ENCODE measurements around the gene CDS2.
A peak's percentile ranks its signal among the peaks of the same experiment; 100 is the strongest.

The CDS2 gene

GRCh38 chr20:5126512-5127203, at the start of gene CDS2:
Gene CDS2 (plus strand): TSS chr20:5127008. CDS start chr20:5127093, 85 bp downstream.
- TF ChIP-seq CTCF (IDR thresholded peaks at IDR 0.05; ENCODE audit: unreplicated experiment in 3 of 3), result peak; percentile 43 to 61 (median 50)
- Mint-ChIP-seq H3K27ac (peak within 1 kb of the TSS; percentile 86 to 96 (median 91)), H3K36me3 (ENCODE audit: low read depth) (peaks cover 5% of the 10 kb centered on the region), H3K4me1 (peaks cover 37% of the 10 kb centered on the region), H3K4me3 (peak within 1 kb of the TSS; percentile 92 to 99 (median 97)), H3K9me3 (no peaks in the 10 kb centered on the region), H3K27me3 (ENCODE audit: low read depth) (no peaks in the 10 kb centered on the region)

- Mint-ChIP-seq H3K4me1 (no peaks in the 10 kb centered on the region), H3K36me3 (ENCODE audit: low read depth) (no peaks in the 10 kb centered on the region), H3K9me3 (no peaks in the 10 kb centered on the region), H3K4me3 (no peak overlapping the region), H3K27me3 (ENCODE audit: low read depth) (peaks cover 4% of the 10 kb centered on the region), H3K27ac (no peak overlapping the region)
- TF ChIP-seq CTCF (IDR thresholded peaks at IDR 0.05; ENCODE audit: unreplicated experiment in 3 of 3), result no peak
Observed at GRCh38 chr20:5077761-5078387, 48.9 kb upstream of the CDS2 start.

- H3K36me3 Mint-ChIP-seq (ENCODE audit: low read depth), result no peaks in the 10 kb centered on the region
- no peak for TF ChIP-seq CTCF (IDR thresholded peaks at IDR 0.05; ENCODE audit: unreplicated experiment in 3 of 3)
- no peaks in the 10 kb centered on the region for H3K9me3 Mint-ChIP-seq
- no peak overlapping the region for H3K4me3 Mint-ChIP-seq
- H3K27me3 Mint-ChIP-seq (ENCODE audit: low read depth), result peaks cover 4% of the 10 kb centered on the region
- no peak overlapping the region for H3K27ac Mint-ChIP-seq
- H3K4me1 Mint-ChIP-seq, result no peaks in the 10 kb centered on the region
Observed at GRCh38 chr20:5078399-5078958, 48.3 kb upstream of the CDS2 start.

- no peaks in the 10 kb centered on the region for H3K4me1 Mint-ChIP-seq
Observed at GRCh38 chr20:5080384-5080877, 46.4 kb upstream of the CDS2 start.

GRCh38 chr20:5085380-5085779, 41.4 kb upstream of the CDS2 start:
- Mint-ChIP-seq H3K27ac (no peak overlapping the region), H3K36me3 (ENCODE audit: low read depth) (no peaks in the 10 kb centered on the region), H3K27me3 (ENCODE audit: low read depth) (peaks cover 4% of the 10 kb centered on the region), H3K4me3 (no peak overlapping the region), H3K9me3 (no peaks in the 10 kb centered on the region), H3K4me1 (no peaks in the 10 kb centered on the region)
- TF ChIP-seq CTCF (IDR thresholded peaks at IDR 0.05; ENCODE audit: unreplicated experiment in 3 of 3), result no peak

More at GRCh38 chr20:5080384-5080877, 46.4 kb upstream of the CDS2 start:
- Mint-ChIP-seq H3K27ac (no peak overlapping the region), H3K27me3 (ENCODE audit: low read depth) (peaks cover 4% of the 10 kb centered on the region), H3K4me3 (no peak overlapping the region), H3K9me3 (no peaks in the 10 kb centered on the region), H3K36me3 (ENCODE audit: low read depth) (no peaks in the 10 kb centered on the region)
- TF ChIP-seq CTCF (IDR thresholded peaks at IDR 0.05; ENCODE audit: unreplicated experiment in 3 of 3), result no peak

Data from nephron (organoid).